Measurements from ENCODE around the gene BCCIP. TPM values are rescaled to one million over a fixed set of nuclear protein-coding genes. Genes with fewer than 3 reads are reported as not detected.

The BCCIP gene
- total and polyA plus RNA-seq, 2 donors (not counting 1 experiment from before 2014, with no cell fraction given), result 10.5 to 40.7 TPM

DNA sequence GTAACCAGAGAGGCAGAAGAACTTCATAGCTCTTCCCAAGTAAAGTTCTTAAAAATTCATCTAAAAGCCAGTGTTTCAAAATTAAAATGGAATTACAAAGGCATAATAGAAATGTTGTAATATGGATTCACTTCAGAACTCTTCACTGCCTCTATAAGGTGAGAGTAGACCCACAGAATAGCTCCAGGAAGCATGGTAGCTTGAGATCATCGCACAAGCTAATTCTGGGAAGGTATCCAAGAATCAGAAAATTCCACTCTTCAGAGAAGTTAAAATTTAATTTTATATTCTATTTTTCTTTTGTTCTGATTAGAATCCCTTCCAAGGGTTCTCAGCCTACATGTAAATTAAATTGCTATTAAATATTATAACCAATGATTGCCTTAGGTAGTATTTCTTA is 59.2 kb downstream of the BCCIP start:
- H3K4me1 ChIP-seq (ENCODE audit: control insufficient read depth in 2 of 2, insufficient read depth in 2 of 2, low read length in 2 of 2), result no peaks in the 10 kb centered on the region
- ATAC-seq (ENCODE audit: low read depth) (no peak), DNase-seq (no peak)
- WGBS (ENCODE audit: insufficient coverage), result no CpG with 5 or more reads among the region's 1 CpG
- ChIA-PET CTCF (interaction anchor here (0.8 to 1.4 kb wide), 3 partner anchors 14 to 17 kb away, joined by 3 read pairs; no protein-coding TSS in a partner anchor), POLR2A (no interaction called here)
- H3K27me3 ChIP-seq (replicated peaks in 1 of 4; ENCODE audit: control extremely low read depth in 1 of 4, control insufficient read depth in 3 of 4, insufficient read depth in 4 of 4, low read length in 3 of 4), result no peaks in the 10 kb centered on the region
- no peaks in the 10 kb centered on the region for H3K9me3 ChIP-seq (ENCODE audit: control extremely low read depth in 1 of 3, control insufficient read depth in 2 of 3, insufficient read depth in 1 of 3, low read length in 2 of 3)
- no peaks in the 10 kb centered on the region for H4K20me1 ChIP-seq (ENCODE audit: control insufficient read depth, insufficient read depth, low read length, poor library complexity, severe bottlenecking)
- Mint-ChIP-seq H3K27me3 (no peaks in the 10 kb centered on the region), H3K27ac (no peak overlapping the region), H3K4me3 (no peak overlapping the region), H3K4me1 (no peaks in the 10 kb centered on the region), H3K9me3 (ENCODE audit: insufficient read depth) (peaks cover 2% of the 10 kb centered on the region)
- no peak overlapping the region for H3K4me2 ChIP-seq (replicated peaks; ENCODE audit: low read depth, low read length, poor library complexity, severe bottlenecking)
- intact Hi-C loops (cut with micrococcal nuclease), result no loop called here
- peaks cover 0 to 5% of the 10 kb centered on the region in 2 experiments for H3K36me3 ChIP-seq (replicated peaks in 1 of 2; ENCODE audit: control extremely low read depth in 1 of 2, control insufficient read depth in 1 of 2, extremely low read depth in 1 of 2, insufficient read depth in 2 of 2, low read length in 1 of 2)
- H3K9ac ChIP-seq (ENCODE audit: low read length), result no peak overlapping the region
- no peak overlapping the region for H3K27ac ChIP-seq (ENCODE audit: low read length in 2 of 2)
- no peak overlapping the region for H2AFZ ChIP-seq (ENCODE audit: insufficient read depth, low read depth, low read length, poor library complexity, severe bottlenecking)
- TF ChIP-seq EZH2 (IDR thresholded peaks at IDR 0.05; ENCODE audit: borderline replicate concordance, insufficient read depth, low read depth, low read length, poor library complexity, severe bottlenecking), result no peak
- TF ChIP-seq, protein P1, sequence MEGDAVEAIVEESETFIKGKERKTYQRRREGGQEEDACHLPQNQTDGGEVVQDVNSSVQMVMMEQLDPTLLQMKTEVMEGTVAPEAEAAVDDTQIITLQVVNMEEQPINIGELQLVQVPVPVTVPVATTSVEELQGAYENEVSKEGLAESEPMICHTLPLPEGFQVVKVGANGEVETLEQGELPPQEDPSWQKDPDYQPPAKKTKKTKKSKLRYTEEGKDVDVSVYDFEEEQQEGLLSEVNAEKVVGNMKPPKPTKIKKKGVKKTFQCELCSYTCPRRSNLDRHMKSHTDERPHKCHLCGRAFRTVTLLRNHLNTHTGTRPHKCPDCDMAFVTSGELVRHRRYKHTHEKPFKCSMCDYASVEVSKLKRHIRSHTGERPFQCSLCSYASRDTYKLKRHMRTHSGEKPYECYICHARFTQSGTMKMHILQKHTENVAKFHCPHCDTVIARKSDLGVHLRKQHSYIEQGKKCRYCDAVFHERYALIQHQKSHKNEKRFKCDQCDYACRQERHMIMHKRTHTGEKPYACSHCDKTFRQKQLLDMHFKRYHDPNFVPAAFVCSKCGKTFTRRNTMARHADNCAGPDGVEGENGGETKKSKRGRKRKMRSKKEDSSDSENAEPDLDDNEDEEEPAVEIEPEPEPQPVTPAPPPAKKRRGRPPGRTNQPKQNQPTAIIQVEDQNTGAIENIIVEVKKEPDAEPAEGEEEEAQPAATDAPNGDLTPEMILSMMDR (IDR thresholded peaks at IDR 0.05), result no peak
- H3K79me2 ChIP-seq (ENCODE audit: control insufficient read depth, insufficient read depth, low read length), result no peaks in the 10 kb centered on the region
- H3K4me3 ChIP-seq (ENCODE audit: control extremely low read depth in 1 of 5, extremely low read depth in 1 of 5, insufficient read depth in 1 of 5, low read depth in 2 of 5, low read length in 4 of 5), result no peak overlapping the region

DNA sequence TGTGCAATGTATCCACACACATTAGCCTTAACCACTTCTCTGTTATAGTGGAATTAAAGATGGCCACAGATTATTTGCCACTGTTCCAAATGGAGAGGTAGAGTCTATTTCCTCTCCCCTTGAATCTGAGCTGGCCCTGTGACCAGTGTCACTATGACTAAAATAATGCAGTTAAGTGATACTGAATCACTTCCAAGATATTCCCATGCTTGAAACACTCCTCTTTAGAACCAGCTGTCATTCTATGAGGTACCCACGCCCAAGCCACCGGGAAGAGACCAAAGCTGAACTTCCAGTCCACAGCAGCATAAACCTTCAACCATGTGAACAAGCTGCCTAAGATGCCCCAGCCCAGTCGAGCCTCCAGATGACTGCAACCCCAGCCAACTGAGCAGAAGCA is 59.9 kb downstream of the BCCIP start:
- Histone ChIP-seq H3K4me3 (ENCODE audit: control extremely low read depth in 1 of 5, extremely low read depth in 1 of 5, insufficient read depth in 1 of 5, low read depth in 2 of 5, low read length in 4 of 5) (no peak overlapping the region), H3K9ac (ENCODE audit: low read length) (no peak overlapping the region), H3K4me2 (replicated peaks; ENCODE audit: low read depth, low read length, poor library complexity, severe bottlenecking) (no peak overlapping the region), H3K36me3 (replicated peaks in 1 of 2; ENCODE audit: control extremely low read depth in 1 of 2, control insufficient read depth in 1 of 2, extremely low read depth in 1 of 2, insufficient read depth in 2 of 2, low read length in 1 of 2) (peaks cover 0 to 5% of the 10 kb centered on the region in 2 experiments), H2AFZ (ENCODE audit: insufficient read depth, low read depth, low read length, poor library complexity, severe bottlenecking) (no peak overlapping the region), H3K4me1 (ENCODE audit: control insufficient read depth in 2 of 2, insufficient read depth in 2 of 2, low read length in 2 of 2) (no peaks in the 10 kb centered on the region), H3K79me2 (ENCODE audit: control insufficient read depth, insufficient read depth, low read length) (no peaks in the 10 kb centered on the region), H3K27me3 (replicated peaks in 1 of 4; ENCODE audit: control extremely low read depth in 1 of 4, control insufficient read depth in 3 of 4, insufficient read depth in 4 of 4, low read length in 3 of 4) (no peaks in the 10 kb centered on the region), H3K9me3 (ENCODE audit: control extremely low read depth in 1 of 3, control insufficient read depth in 2 of 3, insufficient read depth in 1 of 3, low read length in 2 of 3) (no peaks in the 10 kb centered on the region), H4K20me1 (ENCODE audit: control insufficient read depth, insufficient read depth, low read length, poor library complexity, severe bottlenecking) (no peaks in the 10 kb centered on the region), H3K27ac (ENCODE audit: low read length in 2 of 2) (no peak overlapping the region)
- DNase-seq, result no peak
- TF ChIP-seq, protein P1 (IDR thresholded peaks at IDR 0.05), result no peak
- TF ChIP-seq EZH2 (IDR thresholded peaks at IDR 0.05; ENCODE audit: borderline replicate concordance, insufficient read depth, low read depth, low read length, poor library complexity, severe bottlenecking), result no peak
- 94% methylated on average over 2 of the region's 3 CpGs for whole genome bisulfite sequencing (ENCODE audit: insufficient coverage)
- Mint-ChIP-seq H3K4me3 (no peak overlapping the region), H3K27me3 (no peaks in the 10 kb centered on the region), H3K9me3 (ENCODE audit: insufficient read depth) (peaks cover under 1% of the 10 kb centered on the region), H3K27ac (no peak overlapping the region), H3K4me1 (no peaks in the 10 kb centered on the region)
- CTCF ChIA-PET, result interaction anchor here (0.6 to 1.4 kb wide), 3 partner anchors 14 to 99 kb away, joined by 3 read pairs; no protein-coding TSS in a partner anchor
- no peak for ATAC-seq (ENCODE audit: low read depth)
- POLR2A ChIA-PET, result no interaction called here
- intact Hi-C loops (cut with micrococcal nuclease), result no loop called here

Small RNAs within 50 kb of the gene (small RNA-seq; reads per million reads assigned to genes)
- gene MIR4484 (ENCODE audit: insufficient read length, low read depth, low replicate concordance) (not detected), gene RF00017 (ENCODE audit: insufficient read length, low read depth, low replicate concordance) (not detected)

Other genes with a start within 250 kb of the BCCIP start
- not detected in 2 replicates for gene TEX36, start 140.4 kb upstream of the BCCIP start, total RNA-seq
- gene TEX36, start 140.4 kb upstream of the BCCIP start, polyA plus RNA-seq, result not detected in 2 replicates
- 63.0 and 69.4 TPM in 2 replicates for gene EDRF1, start 103.8 kb upstream of the BCCIP start, total RNA-seq
- 26.1 and 42.8 TPM in 2 replicates for gene EDRF1, start 103.8 kb upstream of the BCCIP start, polyA plus RNA-seq
- 0.15 TPM in 2 replicates for gene MMP21, start 47.7 kb upstream of the BCCIP start, total RNA-seq
- gene MMP21, start 47.7 kb upstream of the BCCIP start, polyA plus RNA-seq, result 0.18 and 0.39 TPM in 2 replicates
- 28.3 and 30.8 TPM in 2 replicates for gene UROS, start 288 bp upstream of the BCCIP start, total RNA-seq
- gene UROS, start 288 bp upstream of the BCCIP start, polyA plus RNA-seq, result 28.1 and 37.1 TPM in 2 replicates
- gene DHX32, start 57.7 kb downstream of the BCCIP start, total RNA-seq, result 10.9 and 12.4 TPM in 2 replicates
- gene DHX32, start 57.7 kb downstream of the BCCIP start, polyA plus RNA-seq, result 5.2 and 5.4 TPM in 2 replicates
- 0.75 TPM in 1 of 2 replicates, not detected in the other for gene FANK1, start 73.0 kb downstream of the BCCIP start, total RNA-seq
- 0.13 and 0.23 TPM in 2 replicates for gene FANK1, start 73.0 kb downstream of the BCCIP start, polyA plus RNA-seq

All from B cell (primary cell).